Midbrain (tissue), 1 donor: ENCODE measurements around the gene FARS2.

Source experiments
- DNase-seq: peaks from one replicate; lab custom pipeline; 2025; lab: John Stamatoyannopoulos, UW

FARS2 gene

GRCh38 chr6:5583528-5583927, 322.2 kb downstream of the FARS2 start:
- no peak for DNase-seq

DNA sequence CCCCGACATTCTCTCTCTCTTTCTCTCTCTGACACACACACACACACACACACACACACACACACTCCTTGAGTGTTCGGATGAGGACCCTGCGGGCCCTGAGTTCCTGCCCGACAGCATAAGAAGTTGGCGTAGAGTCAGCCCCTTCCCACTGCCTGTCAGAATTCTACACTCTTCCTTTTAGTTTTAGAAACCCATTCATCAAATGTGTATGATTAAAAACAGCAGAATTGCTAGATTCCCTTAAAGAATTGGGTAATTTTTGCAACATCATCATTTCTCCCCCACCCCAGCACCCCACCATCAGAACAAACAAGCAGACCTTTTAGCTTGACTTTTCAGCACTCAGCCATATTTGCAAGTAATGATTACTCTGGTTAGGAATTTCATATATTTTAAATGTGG, 322.8 kb downstream of the FARS2 start:
- no peak for DNase-seq

GRCh38 chr6:5587648-5588047, 326.3 kb downstream of the FARS2 start:
- no peak for DNase-seq

DNA sequence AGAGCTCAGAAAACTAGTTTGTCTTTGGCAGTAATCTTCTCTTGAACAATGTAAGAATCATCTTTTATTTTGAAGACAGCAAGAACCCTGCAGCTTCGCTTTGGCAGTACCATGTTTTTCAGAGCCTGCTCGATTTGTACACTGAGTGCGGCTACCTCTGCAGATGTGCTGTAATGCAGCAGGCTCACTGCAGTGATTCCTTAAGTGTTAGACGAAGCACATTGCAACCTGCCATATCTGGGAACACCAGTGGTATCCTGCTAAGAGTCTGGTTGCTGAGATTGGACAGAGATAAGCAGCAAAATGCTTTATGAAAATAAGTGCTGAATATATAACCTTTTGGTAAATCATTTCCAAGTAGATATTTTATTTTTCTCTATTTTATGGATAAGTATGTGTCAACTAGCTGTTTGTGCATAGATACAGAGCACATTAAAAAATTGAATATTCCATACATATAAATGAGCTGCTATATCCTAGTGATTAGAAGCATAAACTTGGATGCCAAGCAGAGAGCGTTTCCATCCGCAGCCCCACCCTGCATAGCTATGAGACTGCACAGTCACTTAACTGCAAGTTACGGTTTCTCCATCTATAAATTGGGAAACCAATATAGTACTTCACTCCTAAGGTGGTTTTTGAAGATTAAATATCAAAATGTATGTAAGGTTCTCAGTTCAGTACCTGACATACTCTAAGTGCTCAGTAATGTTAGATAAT, 328.3 kb downstream of the FARS2 start:
- DNase-seq = no peak

- no peak for DNase-seq
These were observed 328.9 kb downstream of the FARS2 start for GRCh38 chr6:5590187-5590586.

- DNase-seq = no peak
These were observed 331.7 kb downstream of the FARS2 start for GRCh38 chr6:5592886-5593519.

GRCh38 chr6:5595184-5595583, 333.9 kb downstream of the FARS2 start:
- no peak for DNase-seq

- no peak for DNase-seq
These were observed 336.1 kb downstream of the FARS2 start for GRCh38 chr6:5597413-5597812.

GRCh38 chr6:5598123-5598522, 336.8 kb downstream of the FARS2 start:
- DNase-seq = no peak

DNA sequence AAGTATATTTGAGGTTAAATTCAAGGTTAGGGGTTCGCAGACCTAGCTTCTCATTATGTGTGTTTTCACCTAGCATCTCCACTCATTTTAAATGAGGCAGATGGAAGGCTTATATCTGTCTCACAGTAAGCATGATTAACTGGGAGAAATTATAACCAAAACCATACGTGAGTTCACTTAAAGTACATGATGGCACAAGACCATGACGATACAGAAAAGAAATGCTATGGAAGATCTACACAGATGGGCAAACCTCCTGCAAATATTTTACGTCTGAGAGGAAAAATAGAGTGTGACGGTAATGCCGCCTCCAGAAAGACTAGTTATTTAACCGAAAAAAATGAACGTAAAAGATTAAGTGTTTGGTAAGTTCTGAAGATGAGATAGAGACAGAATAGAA, 337.8 kb downstream of the FARS2 start:
- no peak for DNase-seq

- no peak for DNase-seq
These were observed 344.6 kb downstream of the FARS2 start for GRCh38 chr6:5605937-5606336.

DNA sequence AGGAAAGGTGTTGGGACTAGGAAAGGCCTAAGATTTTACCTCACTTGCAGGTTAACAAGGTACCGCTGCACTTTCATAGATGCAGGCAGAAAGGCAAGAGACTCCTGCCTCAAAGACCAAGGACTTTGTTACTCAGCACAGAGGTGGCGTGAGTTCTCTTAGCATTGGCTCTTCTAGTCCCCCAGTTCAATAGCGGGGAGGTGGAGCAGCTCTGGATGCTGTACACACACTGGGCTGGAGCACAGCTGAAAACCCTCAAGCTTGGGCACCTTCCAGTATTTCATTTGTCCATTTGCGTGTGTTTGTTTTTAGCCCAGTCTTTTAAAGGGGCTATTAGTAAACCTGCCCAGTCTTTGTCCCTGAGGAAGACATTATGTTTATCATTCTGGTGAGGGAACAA, 345.2 kb downstream of the FARS2 start:
- peak; percentile 8 for DNase-seq

DNA sequence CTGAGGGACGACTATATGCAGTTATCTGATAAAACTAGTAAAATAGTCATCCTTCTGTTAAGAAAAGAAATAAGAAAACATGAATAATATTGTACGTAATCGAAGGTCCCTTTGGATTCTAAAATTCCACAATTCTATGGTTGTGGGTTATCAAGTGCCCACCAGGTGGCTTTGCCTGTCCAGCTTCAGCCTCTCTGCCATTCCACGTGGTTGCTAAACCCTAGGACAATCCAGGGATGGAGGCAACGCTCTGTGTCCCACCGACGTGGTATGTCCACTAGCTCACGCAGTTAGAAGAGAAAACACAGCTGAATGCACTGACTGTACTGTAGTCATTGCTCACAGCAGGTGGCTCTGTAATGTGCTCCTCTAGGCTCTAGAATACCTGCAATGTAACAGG, 349.3 kb downstream of the FARS2 start:
- DNase-seq = no peak

- DNase-seq = no peak
These were observed 355.9 kb downstream of the FARS2 start for GRCh38 chr6:5617179-5617578.

GRCh38 chr6:5619249-5619648, 357.9 kb downstream of the FARS2 start:
- DNase-seq = no peak

DNA sequence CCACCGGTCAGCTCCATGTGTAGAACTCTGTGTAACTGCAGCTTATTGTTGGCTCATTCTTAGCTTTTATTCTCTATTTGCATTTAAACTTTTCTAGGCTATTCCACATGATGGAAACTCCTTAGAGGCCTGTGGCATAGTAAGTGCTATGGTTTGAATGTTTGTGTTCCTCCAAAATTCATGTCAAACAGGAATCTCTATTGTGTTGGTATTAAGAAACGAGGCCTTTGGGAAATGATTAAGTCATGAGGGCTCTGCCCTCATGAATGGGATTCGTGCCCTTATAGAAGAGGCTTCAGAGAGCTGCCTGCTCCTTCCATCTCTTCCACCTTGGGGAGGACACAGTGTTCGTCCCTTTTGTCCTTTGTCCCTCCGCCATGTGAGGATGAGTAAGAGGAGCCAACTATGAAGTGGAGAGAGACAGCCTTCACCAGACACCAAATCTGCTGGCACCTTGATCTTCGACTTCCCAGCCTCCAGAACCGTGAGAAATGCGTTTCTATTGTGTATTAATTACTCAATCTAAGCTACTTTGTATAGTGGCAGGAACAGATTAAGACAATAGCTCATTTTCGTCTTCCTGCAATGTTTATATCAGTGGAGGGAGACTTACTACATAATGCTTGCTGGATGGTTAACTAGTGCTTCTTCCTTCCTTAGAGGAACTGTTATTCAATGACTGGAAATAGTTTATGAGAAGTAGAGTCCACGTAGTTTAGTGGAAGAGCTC, 361.1 kb downstream of the FARS2 start:
- DNase-seq = no peak

GRCh38 chr6:5623769-5624168, 362.5 kb downstream of the FARS2 start:
- DNase-seq = no peak

- DNase-seq = no peak
These were observed 362.9 kb downstream of the FARS2 start for GRCh38 chr6:5624256-5624655.

DNA sequence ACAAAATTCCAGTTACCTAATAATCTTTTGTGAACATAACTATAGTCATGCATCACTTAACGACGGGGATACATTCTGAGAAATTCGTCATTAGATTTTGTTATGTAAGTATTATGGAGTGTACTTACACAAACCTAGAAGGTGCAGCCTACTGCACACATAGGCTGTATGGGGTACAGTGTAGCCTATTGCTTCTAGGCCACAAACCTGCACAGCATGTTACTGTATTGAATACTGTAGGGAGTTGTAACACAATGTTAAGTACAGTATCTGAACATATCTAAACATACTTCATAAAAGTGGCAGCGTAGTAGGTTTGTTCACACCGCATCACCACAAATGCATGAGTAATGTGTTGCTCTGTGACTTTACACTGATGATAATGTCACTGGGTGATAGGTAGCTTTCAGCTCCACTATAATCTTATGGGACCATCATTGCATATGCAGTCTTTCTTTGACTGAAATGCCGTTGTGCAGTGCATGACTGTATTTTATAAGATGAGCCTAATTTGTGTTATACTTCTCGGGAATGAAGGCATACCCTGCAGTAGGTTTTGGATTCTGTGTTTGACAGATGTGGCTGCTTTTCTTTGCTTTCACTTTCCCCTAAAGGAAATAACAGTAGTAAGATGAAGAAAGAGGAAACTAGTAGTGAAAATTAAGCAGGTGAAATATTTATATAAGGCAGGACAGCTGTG, 365.6 kb downstream of the FARS2 start:
- DNase-seq = no peak

GRCh38 chr6:5630636-5631035, 369.3 kb downstream of the FARS2 start:
- DNase-seq = no peak

DNA sequence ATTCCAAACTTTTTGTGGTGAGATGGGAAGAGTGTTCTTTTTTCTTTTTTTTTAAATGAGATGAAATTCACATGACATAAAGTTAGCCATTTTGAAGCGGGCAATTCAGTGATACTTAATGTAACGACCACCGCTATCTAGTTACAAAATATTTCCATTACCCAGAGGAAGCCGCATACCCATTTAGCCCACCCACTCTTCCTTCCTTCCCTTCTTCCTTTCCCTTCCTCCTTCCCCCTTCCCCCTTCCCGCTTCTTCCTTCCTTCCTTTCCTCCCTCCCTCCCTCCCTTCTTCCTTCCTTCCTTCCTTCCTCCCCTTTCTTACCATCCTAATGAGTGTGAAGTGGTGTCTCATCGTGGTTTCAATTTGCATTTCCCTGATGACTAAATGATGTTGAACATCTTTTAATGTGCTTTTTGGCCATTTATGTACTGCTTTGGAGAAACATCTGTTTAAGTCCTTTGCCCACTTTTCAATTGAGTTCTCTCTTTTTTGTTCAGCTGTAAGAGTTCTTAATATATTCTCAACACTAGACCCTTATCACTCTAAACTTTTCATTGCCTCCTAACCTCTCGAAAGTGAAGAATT, 371.1 kb downstream of the FARS2 start:
- DNase-seq = no peak

GRCh38 chr6:5634525-5634924, 373.2 kb downstream of the FARS2 start:
- no peak for DNase-seq
